OCI-LY1 (cell line): ENCODE measurements around the gene KIF13A.

Source experiments
- EZH2 ChIP-seq: fragments of 200-600 bp; sonication (generic), shearing (Covaris generic); IDR thresholded peaks from 2 replicates; pipeline ENCODE4 v1.8.0; 2017; ENCODE audit warnings: borderline replicate concordance, mixed run types, mild to moderate bottlenecking, antibody characterized with exemption, low read length, moderate library complexity, mixed read lengths
- TF ChIP-seq, protein P1 (sequence below): fragments of 200-600 bp; sonication (generic), shearing (Covaris generic); IDR thresholded peaks from 2 replicates; pipeline ENCODE4 v1.5.1; 2017; ENCODE audit warnings: mild to moderate bottlenecking, antibody characterized with exemption, low read length, moderate library complexity, mixed read lengths

DNA sequence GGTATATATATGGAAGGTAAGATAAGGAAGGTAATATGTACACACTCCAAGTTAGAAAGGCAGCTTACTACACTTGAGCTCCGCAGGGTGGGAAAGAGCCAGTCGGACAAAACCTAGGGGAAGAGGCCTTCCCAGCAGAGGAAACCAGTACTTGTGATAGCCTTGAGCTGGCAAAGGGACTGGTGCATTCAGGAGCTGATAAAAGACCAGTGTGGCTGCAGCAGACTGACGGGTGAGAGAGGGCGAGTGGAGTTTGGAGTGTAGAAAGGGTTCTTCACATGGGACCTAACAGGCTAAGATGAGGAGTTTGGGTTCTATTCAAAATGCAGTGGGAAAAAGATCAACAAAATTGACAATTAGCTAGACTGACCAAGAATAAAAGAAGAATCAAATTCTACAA, 49.3 kb upstream of the KIF13A start:
- no peak for TF ChIP-seq EZH2
- TF ChIP-seq, protein P1, sequence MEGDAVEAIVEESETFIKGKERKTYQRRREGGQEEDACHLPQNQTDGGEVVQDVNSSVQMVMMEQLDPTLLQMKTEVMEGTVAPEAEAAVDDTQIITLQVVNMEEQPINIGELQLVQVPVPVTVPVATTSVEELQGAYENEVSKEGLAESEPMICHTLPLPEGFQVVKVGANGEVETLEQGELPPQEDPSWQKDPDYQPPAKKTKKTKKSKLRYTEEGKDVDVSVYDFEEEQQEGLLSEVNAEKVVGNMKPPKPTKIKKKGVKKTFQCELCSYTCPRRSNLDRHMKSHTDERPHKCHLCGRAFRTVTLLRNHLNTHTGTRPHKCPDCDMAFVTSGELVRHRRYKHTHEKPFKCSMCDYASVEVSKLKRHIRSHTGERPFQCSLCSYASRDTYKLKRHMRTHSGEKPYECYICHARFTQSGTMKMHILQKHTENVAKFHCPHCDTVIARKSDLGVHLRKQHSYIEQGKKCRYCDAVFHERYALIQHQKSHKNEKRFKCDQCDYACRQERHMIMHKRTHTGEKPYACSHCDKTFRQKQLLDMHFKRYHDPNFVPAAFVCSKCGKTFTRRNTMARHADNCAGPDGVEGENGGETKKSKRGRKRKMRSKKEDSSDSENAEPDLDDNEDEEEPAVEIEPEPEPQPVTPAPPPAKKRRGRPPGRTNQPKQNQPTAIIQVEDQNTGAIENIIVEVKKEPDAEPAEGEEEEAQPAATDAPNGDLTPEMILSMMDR = no peak
